Ureter (tissue), 1 donor: ENCODE measurements around the gene DNAJC7. TPM values are rescaled to one million over a fixed set of nuclear protein-coding genes. Genes with fewer than 3 reads are reported as not detected.
"Not testable (repeated sequence)": the region's sequence is repeated elsewhere in the genome, so short reads cannot be mapped to it uniquely, and the experiment has no call there.

Source experiments
- DNase-seq: peaks from one replicate; pipeline ENCODE4 v3.0.0-alpha.2; 2020; ENCODE audit warnings: low spot score
- total RNA-seq: library from RNA; stranded (reverse); gene quantifications from one replicate; pipeline ENCODE4 v1.2.4, GENCODE V29; 2023
- donor health status: DM: yes; HTN: yes; CAD: no.

The DNAJC7 gene
- total RNA-seq, 1 donor from 2014 or later, result 111 TPM

- no peak for DNase-seq
Measured at GRCh38 chr17:42041619-42042018, 24.4 kb upstream of the DNAJC7 start.

DNA sequence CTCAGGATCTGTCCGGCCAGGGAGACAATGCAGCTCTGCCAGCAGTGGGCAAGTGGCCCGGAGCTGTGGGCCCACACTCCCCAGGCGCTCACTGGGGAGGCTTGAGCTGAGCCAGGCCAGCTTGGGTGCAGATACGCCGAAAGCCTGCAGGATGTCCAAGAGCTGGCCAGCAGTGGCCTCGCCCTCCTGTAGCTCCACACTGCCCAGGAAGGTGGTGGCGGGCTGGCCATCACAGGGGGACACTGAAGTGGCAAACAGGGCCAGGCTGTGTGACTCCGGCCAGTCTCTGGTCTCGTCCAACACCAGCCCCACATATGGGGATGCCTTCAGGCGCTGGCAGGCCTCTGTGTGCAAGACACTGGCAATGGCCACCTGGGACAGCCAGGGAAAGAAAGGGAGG lies 23.6 kb upstream of the DNAJC7 start:
- no peak for DNase-seq

GRCh38 chr17:42039794-42040763 lies 22.8 kb upstream of the DNAJC7 start:
- DNase-seq, result no peak

GRCh38 chr17:42038221-42038973 lies 21.2 kb upstream of the DNAJC7 start:
- DNase-seq, result no peak

- no peak for DNase-seq
Measured at GRCh38 chr17:42034059-42034458, 16.8 kb upstream of the DNAJC7 start.

- no peak for DNase-seq
Measured at GRCh38 chr17:42031584-42031983, 14.3 kb upstream of the DNAJC7 start.

GRCh38 chr17:42028791-42029127 lies 11.5 kb upstream of the DNAJC7 start:
- DNase-seq, result no peak

- no peak for DNase-seq
Measured at GRCh38 chr17:42027961-42028790, 10.9 kb upstream of the DNAJC7 start.

DNA sequence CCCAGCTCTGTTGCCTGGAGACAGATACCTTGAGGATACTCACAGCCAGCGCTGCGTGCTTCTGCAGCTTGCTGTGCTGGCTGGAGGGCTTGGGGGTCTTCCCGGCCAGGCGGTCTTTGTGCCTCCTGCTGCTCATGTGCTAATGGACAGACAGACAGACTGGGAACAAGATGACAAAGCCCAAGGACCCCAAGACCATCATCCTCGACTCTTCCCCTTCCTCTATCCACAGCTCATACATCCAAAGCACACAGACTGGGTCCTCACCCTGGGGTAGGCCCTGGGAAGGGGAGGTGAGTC lies 10.3 kb upstream of the DNAJC7 start:
- no peak for DNase-seq

DNA sequence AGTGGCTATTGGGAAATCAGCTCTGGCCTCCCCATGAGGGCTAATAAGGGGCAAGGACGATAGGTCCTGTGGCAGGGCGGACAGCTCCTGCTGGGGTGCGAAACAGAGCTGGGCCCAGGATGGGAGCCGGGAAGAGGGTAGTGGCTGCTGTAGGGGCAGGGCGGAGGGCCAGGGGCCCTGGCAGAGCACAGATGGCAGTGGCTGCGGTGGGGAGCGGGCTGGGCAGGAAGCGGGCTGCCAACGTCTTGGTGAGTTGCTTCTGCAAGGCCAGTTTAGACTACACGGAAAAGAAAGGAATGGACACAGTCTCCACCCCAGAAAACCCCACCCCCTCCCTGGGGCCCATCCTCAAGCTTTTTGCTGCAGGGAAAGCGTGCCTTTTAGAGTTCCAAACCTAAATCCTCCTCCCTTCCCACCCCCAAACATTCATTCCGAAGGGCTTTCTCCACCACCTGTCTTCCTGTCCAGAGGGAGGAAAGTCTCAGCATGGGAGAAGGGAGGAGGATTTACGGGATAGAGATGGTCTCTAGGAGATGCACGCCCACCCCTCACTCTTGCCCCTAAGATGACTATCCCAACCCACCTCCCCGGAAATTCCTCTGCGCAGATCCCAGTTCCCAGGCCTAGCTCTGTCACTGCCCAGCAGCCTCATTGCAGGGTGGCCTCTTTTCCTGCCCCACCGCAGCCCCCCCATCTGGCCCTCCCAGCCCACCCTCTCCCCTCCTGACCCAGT lies 9.8 kb upstream of the DNAJC7 start:
- no peak for DNase-seq

DNA sequence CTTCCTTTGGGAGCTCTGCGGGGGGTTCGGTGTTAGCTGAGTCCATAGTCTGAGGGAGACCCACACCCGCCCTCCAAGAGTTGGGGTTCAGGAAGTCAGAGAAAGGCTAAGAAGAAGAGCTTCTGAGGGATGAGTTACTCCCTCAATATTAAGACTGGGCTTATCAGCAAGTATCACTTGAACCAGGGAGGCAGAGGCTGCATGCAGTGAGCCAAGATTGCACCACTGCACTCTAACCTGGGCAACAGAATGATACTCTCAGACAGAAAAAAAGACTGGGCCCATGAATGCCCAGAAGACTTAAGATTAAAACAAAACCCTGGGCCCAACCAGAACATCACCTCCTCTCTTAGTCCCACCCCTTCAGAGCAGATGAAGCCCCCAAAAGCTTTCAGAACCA lies 8.7 kb upstream of the DNAJC7 start:
- no peak for DNase-seq

GRCh38 chr17:42025191-42025579 lies 7.9 kb upstream of the DNAJC7 start:
- DNase-seq, result no peak

DNA sequence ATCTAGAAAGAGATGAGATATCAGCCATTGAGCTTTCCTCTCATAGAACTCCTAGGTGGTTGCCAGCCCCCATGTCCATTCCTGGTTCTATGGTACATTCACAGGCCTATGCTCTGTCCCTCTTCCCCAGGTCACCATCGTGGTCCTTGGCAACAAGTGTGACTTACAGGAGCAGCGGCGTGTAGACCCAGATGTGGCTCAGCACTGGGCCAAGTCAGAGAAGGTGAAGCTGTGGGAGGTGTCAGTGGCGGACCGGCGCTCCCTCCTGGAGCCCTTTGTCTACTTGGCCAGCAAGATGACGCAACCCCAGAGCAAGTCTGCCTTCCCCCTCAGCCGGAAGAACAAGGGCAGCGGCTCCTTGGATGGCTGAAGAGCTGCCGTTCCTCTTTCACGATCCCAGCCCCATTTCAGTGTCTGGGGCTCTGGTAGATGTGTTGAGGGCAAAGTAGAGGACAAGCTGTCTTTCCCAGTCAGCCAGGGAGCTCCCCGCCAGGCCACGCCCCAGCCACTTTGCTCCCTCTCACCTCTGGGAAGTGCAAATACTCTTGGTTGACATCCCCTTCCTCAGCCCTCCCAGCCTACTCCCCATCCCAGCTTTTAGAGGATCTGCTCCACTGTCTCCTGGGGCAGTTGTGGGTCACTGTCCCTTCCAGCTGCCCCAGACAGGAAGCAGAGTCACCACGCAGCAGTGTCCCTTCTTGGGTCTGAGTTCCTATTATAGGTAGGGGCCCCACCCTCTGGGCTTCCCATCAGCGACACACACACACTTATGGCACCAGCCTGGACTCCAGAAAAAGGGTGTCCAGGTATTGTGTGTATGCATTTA lies 6.5 kb upstream of the DNAJC7 start:
- DNase-seq, result no peak

GRCh38 chr17:42020845-42021244 lies 3.6 kb upstream of the DNAJC7 start:
- not testable (repeated sequence) for DNase-seq

DNA sequence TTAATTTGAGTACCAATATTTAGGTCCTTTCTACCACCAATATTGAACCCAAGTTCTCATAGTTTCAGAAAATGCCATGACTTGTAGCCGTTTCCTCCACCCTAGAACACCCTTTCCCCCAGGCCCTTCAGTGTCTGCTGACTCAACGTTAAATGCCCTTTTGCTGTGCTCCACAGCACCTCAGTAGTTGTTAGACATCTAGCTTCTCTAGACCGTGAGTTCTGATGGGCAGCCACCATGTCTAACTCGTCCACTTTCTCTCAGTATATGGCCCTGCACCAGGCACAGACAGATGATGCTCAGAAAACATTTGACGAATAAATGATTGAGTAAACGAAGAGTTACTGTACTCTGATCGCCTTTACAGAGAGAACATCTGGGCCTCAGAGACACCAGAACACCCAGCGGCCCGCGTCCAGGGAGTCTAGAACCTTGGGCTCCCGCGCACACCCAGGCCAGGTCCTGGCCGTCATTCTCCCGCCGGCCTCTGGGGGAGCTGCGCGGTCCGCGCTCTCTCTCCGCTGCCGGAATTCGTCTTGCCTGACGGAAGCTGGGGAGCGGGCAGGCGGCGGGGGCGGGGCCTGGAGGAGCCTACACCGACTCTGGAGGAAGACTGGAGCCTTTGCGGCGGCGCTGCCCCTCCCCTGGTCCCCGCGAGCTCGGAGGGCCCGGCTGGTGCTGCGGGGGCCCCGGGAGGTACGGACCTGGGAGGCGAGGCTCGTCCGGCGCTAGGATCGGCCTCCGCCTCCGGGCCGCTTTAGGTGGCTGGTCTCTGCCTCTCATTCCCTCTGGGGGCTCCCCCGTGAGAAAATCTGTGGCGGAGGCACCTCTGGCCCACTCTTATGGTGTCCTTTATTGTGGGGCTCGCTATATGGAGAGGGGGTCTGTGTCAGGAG lies 2.5 kb upstream of the DNAJC7 start, which contains the start of gene NKIRAS2:
Gene NKIRAS2 (plus strand): TSS at position 582 of the 896 bp plus-strand sequence. CDS start 1,488 bp downstream, outside the sequence.
- DNase-seq, result peak; percentile 95

DNA sequence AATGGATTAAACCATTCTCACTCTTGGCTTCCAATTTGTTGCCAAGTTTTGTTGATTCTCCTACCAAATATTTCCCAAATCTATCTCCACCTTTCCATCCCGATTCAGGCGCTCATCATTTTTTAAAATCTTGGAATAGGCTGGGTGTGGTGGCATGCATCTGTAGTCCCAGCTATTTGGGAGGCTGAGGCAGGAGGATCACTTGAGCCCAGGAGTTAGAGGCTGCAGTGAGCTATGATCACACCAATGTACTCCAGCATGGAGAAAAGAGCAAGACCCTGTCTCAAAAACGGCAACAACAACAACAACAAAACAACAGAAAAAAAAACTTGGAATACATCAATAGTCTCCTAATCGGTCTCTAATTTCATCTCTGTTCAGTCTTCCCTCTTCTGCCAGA lies 1.7 kb upstream of the DNAJC7 start:
- no peak for DNase-seq

GRCh38 chr17:42018339-42018738 lies 1.1 kb upstream of the DNAJC7 start:
- no peak for DNase-seq

DNA sequence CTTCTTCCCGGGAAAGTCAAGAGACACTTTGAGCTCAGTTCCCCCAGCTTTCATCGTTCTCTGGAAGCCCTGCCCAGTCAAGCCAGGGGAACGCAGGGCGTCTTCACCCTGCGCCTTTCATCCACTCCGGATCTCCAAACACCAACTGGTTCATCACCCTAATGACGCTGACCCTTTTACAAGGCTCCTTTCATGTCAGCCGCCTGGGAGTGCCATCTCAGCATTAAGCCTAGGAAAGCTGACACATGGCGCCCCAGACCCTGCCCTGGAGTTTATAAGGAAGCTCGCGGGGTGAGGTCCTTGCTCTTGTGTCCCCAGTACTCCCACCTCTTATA lies 594 bp upstream of the DNAJC7 start:
- no peak for DNase-seq

GRCh38 chr17:42016411-42016831 lies 818 bp downstream of the DNAJC7 start:
- DNase-seq, result no peak

DNA sequence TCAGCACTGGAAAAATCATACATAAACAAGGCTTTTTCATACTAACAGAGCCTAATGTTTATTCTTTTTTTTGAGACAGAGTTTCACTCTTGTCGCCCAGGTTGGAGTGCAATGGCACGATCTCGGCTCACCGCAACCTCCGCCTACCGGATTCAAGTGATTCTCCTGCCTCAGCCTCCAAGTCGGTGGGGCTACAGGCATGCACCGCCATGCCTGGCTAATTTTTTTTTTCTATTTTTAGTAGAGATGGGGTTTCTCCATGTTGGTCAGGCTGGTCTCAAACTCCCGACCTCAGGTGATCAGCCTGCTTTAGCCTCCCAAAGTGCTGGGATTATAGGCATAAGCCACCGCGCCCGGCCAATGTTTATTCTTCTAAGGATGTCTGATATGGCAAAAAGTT lies 3.5 kb downstream of the DNAJC7 start:
- not testable (repeated sequence) for DNase-seq
